ENCODE results near the gene ANKRD6.

Gene ANKRD6

DNA sequence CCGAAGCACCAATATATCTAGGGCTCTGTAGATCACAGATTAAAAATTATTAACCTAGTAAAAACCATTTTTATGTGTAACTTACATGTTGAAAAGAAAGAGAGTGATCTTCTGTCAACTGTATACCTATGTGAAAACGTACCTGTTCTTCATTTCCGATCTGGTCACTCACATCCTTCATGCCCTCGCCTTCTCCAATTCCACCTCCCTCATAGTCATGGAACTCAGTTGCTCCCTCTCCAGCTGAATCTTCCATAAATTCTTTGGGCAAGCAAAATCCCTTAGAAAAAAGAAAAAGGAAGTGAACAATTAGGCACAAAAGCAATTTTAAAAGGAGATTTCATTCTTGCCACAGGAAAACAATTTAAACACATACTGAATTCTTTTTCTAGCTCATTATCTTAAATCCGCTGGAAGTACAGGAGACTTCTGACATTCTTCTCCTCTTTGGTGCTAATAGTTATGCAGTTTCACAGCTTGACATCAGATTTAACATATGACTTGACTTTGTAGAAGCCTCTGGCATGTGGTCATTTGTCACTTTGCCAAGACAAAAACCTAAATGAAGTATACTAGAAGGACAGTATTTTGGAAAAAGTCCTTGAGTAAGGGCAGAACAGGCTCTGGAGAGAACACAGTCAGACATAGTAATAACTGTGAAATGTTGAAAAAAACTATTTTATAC, 235.1 kb downstream of the ANKRD6 start:
- DNase-seq, result no peak

DNA sequence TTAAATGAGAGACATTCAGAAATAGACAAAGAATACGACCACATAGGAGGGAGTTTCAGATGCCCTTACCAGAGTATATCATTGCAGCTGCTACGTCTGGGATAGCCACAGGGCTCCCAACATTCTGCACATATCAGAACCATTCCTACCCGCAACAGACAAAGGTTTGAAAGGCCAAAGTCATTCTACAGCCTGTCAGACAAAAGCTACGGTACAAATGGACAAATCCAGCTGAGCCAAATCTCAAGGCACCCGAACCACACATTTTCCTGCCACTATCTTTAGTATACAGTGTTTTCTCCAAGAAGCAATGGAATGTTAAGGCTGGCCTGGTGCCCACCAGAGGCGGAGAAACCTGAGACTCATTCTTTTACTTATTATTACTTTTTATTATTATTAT, 236.1 kb downstream of the ANKRD6 start:
- DNase-seq, result no peak

DNA sequence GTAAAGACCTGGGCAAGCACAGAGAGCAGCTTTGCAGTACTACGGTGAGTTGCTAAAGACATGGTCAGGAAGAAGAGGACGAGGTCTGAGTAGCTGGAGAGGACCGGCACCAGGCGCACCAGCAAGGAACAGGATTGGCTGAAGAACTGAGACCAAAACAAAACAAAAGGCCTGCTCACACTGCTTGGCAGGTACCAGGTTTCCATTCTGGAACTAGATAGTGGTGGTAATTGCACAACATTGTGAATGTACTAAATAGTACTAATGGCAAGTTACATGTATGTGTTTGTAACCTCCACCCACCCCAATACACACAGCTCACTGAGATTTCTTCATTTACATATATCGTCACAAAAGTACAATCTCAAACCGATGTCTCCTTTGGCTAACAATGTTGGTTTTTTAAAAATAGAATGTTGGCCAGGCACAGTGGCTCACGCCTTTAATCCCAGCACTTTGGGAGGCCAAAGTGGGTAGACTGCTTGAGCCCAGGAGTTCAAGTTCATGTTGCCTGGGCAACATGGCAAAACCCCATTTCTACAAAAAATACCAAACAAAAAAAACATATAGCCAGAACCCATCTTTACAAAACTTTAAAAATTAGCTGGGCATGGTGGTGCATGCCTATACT, 238.1 kb downstream of the ANKRD6 start:
- no peak for DNase-seq

DNA sequence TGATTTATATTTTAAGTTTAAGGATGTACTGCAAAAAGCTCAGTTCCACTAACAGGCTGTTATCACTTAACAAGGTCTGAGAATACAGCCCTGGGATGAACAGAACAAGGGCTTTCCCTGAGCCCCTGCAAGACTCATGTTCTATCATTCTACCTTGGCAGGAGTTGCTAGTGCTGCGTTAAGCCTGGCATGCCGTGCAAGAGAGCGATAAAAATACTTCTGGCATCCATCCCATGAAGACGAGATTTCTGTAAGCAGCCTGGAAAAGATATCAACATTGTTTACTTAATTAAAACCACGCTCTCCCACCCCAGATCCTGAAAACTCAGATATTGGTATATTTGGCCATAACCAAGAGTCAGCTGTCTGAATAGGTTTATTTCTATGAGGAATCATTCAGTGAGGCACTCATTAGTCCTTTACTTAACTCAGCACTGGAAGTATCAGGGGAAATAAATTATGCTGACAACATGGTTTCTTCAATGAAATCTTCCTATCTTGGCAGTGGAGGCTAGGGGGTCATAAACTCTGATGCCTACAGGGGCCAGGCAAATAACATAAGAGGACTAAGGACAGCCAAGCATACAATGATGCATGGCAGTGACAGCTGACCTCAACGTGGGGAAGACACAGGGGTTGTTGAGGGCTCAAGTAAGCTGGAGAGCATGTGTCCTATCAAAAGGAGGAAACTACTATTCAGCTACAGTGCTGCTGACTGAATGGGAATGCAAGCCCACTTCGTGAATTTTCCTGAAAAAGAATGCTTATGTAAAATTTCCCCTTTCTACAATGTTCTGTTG, 243.2 kb downstream of the ANKRD6 start:
- no peak for DNase-seq

DNA sequence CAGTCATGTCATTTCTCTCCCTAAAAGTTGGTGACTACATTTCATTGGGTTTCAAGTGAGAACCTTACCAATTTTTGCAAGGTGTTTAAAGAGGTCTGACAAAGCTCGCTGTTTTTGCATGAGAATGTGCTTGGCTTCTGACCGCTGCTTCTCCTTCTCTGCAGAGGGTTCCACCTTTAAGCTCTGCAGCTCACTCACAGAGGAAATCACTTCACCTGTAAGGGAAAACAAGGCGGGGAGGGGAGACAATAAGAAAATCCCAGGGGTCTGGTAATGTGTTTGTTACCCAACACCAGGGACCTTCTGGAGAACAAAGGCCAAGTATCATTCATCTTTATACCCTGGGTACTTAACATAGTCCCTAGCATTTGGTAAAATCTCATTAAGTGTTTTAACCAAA, 245.6 kb downstream of the ANKRD6 start:
- no peak for DNase-seq

DNA sequence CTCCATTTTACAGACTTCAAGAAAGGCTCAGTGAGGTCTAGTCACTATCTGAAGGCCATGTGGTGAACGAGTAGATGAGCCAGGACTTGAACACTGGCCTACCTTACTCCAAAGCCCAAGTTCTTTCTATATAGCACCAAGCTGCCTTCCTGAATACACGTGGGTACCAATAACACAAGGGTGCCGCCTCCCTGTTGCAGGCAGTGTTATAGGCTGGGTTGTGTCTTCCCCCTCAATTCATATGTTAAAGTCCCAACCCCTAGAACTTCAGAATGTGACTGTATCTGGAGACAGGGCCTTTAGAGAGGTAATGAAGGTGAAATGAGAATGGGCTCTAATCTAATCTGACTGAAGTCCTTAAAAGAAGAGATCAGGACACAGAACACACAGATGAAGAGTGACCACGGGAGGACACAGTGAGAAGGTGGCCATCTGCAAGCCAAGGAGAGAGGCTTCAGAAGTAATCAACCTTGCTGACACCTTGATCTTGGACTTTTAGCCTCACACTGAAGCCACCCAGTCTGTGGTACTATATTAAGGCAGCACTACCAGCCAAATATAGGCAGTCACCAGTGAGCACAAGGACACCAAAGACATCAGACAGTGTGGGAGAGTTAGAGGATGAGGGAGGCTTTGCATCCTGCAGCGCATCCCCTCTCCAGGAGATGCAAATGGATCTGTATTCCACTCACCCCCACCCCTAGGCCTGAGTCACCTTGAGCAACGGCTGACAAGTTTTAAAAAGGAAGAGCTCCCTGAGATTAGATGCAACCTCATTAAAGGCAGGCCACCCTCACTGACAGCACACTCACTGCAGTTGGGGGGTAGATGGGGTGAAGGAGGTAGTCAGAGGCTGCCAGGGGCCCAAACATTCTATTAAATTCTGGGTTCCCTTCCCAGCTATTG, 246.5 kb downstream of the ANKRD6 start:
- no peak for DNase-seq

DNA sequence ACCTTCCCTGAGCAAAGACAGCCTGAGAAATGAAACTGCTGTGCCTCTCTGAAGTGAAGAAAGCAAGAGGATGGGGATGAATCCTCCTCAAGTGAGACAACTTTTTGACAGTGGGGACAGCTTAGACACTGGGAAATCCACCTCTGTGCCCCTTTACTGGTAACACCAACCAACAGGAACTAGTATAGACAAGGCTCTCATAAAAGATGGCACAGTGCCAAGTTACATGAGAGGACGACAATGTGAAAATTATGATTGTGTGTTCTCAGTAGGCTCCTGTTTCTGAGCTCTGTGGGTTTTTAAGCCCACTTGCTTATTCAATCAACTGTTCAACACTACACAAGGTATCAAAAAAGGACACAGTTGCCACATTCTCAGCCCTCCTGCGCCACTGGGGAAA, 247.2 kb downstream of the ANKRD6 start:
- DNase-seq, result no peak

DNA sequence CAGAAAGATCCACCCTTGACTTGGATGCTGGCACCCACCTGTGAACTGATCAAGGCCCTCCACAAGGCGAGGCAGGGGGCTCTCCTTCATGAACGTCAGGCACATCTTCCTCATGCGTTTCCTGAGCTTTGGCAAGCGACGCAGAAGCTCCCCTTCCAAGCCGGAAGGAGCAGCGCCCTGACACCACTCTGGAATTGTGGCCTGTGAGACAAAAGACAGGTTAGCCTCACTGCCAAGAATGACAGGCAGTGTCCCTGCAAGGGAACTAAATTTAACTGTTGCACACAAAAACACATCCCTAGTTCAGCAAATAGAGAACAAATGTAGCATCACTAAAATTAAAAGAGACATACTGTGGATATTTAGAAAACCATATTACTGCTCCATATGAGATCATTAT, 247.6 kb downstream of the ANKRD6 start:
- DNase-seq, result no peak

DNA sequence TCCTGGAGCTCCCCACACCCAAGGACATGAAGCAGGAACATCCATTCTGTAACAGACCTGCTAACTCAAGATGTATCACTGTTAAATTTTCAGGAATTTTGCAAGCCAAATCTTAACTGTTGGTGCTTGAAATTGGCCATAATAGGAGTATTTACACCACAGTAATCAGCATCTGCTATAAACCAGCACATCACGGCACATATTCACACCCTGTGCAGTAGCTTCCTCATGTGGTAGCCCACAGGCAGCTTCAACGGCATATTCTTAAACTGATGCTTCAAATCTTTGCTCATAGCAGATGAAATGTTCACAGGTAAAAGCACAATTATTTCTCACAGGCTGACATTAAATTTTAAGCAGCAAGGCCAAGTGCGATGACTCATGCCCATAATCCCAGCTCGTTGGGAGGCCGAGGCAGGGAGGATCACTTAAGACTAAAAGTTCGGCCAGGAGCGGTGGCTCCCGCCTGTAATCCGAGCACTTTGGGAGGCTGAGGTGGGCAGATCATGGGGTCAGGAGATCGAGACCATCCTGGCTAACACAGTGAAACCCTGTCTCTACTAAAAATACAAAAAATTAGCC, 249.1 kb downstream of the ANKRD6 start:
- no peak for DNase-seq

DNA sequence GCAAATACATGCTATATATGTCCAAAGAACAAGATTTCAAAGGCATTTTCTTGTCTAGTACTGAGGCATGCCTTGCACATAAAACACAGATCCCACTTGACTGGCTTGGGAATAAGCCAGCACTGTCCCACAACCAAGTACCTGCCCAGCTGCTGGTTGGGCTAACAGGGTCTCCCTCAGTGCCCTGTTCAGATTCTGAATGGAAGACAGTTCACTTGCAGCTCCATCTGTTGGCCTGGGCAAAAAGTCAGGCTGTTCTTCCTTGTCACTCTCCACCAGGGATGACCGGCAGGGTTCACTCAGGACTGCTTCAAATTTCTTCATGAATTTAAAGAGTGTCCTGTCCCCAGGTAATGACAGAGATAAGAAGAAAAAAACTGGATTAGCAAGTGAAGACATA, 250.0 kb downstream of the ANKRD6 start:
- no peak for DNase-seq

Data from NCI-H2227 treated with DMSO at 0.1 percent for 48 hours (cell line).